NOMO-1 (cell line): Measurements from ENCODE around the gene HOXD9.

Source experiments
- DNase-seq, 2 experiments: peaks; one replicate each; lab custom pipeline; 2025; ENCODE audit not compliant: unreplicated experiment in 2 of 2; lab: John Stamatoyannopoulos, UW

Gene HOXD9

DNA sequence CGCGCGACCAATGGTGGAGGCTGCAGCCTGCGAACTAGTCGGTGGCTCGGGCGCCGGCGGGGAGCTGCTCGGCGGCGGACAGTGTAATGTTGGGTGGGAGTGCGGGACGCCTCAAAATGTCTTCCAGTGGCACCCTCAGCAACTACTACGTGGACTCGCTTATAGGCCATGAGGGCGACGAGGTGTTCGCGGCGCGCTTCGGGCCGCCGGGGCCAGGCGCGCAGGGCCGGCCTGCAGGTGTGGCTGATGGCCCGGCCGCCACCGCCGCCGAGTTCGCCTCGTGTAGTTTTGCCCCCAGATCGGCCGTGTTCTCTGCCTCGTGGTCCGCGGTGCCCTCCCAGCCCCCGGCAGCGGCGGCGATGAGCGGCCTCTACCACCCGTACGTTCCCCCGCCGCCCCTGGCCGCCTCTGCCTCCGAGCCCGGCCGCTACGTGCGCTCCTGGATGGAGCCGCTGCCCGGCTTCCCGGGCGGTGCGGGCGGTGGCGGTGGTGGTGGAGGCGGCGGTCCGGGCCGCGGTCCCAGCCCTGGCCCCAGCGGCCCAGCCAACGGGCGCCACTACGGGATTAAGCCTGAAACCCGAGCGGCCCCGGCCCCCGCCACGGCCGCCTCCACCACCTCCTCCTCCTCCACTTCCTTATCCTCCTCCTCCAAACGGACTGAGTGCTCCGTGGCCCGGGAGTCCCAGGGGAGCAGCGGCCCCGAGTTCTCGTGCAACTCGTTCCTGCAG is at the start of gene HOXD9:
Gene HOXD9, plus strand, starts transcription at position 37 of the 728 bp plus-strand sequence. Its CDS starts 50 bp downstream, at position 87.
- no peak for DNase-seq

DNA sequence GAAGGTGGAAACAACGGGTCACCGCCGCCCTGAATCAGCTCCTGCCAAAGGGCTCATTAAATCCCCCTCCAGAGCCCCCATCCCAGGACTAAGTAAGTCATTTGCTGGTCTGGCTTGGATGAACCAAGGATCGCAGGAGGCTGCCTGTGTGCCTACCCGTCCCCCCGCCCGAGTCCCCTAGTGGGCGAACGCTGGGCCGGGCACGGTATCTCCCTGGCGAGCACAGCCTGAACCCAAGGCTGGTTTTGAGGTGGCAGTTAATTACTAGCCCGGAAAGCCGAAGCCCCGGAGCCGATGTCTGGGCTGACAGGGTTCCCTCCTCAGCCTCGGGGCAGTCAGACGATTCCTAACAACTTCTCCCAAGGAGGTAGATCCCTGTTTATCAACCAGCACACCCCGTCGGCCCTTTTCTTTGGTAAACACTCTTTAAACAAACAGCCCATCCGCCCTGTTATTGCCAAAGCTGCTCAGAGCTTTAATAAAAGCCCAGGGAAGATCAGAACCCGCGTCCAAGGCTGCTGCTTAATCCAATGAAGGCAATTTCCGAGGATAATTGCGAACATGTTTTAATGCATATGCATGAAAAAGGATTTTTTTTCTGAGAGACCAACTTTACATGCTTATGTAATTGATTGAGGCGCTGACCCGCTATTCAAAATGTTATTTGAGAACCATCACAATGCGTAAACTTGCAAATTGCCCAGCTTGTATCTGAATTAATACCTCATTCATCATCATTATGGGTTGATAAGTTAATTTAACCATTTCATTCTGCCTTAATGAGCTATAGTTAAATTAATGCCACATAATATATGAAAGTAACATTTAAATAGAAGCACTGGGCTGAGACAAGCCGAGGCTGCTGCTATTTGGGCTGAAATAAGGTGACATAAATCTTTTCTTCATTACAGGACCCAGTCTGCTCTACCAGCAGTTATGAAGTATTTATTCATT is 49.3 kb upstream of the HOXD9 start:
- no peak for DNase-seq

DNA sequence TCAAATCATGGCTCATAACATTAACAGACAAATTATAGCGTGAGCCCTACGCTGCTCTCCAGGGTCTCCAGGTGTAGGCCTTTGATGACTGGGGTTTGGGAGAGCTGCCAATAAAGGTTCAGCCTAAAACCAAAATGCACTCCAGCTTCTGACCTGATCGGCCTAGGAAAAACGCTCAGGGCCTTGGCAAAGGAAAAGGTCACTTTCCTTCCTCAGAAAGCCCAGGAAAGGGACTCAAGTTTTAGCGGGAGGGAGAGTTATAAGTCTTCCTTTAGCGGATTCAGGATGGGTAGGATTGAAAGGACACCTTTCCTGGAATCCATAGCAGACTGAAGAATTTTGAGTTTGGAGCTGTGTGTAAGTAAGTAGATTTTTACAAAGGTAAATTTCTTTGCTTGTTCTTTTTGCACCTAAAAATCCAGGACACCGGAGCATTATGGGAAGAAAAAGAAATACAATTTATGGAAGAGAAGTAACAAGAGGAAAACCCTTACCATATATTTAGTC is 47.5 kb upstream of the HOXD9 start:
- no peak for DNase-seq

DNA sequence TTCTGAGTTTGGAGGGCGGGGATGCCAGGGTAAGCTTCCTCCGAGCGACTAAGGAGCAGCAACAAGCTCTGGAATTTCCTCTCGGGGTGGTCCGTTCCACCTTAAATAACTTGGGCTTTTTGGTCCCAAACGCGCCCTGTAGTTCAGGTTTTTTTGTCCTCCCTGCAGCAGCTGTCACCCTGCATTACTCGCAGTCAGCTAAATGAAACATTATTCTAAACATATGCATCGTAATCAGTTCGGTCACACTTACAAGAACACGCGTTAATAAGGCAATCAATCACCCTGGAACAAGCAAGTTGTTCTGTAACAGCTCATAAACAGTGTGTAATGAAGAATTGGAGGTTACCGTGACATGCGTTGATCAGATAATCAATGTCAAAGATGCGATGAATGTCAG is 47.0 kb upstream of the HOXD9 start:
- no peak for DNase-seq

DNA sequence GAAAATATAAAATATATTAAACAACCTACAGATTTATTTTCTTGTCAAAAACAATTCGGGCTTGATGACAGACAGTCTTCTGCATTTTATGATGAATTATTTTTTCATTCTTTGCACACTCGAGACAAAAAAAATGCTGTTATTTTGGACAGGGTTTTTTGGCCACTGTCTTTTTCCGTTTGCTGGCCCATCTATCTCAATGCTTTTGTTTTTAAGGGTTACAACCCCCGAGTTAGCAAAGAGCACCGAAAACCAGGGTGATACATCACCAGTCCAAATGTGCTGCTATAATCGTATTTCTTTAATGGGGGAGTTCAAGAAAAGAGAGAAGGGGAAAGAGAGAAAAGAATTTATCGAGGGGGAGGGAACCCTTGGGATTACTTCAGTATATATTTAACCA is 46.5 kb upstream of the HOXD9 start:
- DNase-seq: no peak

DNA sequence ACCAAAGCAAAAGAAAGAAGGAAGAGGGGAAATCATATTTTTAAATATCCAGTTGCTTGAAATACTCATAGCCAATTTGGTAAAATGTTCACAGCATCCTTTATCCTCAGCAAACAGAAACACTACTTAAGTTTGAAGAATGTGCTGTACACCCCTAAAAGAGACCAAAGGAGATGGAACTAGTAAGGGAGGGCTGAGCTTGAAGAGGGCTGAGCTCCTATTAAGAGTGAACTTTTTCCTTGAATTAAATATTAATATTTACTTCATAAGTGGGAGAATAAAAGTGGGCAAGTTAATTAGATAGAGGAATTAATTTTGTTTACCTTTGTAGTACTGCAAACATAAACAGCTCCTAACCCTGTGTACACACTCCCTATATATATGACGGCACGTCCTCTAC is 45.7 kb upstream of the HOXD9 start:
- no peak for DNase-seq

DNA sequence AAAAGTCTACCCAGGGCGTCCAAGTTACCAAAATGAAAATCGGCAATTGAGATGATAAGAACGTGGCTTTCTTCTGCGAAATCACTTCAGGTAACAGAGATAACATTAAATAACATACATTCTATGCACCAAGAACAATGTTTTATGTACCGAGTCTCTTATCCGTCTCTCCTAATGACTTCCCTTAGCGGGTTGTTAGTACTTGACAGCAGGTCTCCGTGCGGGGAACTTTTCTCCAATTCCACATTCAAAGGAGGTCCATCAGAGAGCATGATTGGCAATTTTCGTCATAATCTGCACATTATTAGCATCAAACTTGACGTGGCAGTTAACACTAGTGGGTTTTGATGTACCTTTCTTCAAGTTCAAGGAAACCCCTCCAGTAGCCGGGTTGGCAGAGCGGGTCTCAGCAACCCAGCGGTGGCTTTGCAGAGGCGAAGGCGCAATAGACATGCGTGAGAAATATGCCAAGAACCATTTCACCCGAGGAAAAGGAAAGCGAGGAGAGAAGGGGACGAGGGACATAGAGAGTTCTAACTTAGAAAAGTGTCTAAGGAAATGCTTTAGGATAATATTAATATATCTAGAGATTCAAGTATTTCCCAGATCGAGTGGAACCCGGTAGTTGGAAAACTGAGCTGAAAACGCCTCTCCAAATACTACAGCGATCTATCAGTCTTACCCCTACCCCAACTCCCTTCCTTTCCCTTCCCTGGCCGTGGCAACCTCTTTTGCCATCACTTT is 43.8 kb upstream of the HOXD9 start:
- DNase-seq: no peak

DNA sequence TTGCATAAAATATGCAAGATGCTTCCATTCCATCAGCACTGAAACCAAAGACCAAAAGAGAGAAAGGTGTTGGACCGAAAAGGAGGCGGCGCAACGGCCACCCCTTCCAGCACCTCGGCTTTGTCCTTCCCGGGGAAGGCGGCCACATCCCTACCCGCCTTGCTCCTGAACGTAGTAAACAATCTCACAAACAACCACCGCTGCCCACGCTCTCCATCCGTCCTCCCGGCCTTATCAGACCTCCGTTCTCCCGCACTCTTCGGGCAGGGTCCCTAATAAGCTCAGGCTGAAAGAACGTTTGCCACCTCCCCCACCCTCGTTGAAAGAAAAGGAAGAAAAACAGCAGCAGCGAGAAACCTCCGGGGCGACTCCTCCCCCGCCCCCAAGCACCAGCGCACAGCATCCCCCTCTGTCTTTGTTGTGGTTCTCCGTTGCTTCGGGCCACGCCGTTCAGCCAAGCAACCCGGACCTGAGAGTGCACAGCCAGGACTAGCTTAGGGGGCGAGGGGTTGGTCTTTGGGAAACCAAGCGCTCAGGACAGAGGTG is 43.2 kb upstream of the HOXD9 start:
- DNase-seq: no peak

DNA sequence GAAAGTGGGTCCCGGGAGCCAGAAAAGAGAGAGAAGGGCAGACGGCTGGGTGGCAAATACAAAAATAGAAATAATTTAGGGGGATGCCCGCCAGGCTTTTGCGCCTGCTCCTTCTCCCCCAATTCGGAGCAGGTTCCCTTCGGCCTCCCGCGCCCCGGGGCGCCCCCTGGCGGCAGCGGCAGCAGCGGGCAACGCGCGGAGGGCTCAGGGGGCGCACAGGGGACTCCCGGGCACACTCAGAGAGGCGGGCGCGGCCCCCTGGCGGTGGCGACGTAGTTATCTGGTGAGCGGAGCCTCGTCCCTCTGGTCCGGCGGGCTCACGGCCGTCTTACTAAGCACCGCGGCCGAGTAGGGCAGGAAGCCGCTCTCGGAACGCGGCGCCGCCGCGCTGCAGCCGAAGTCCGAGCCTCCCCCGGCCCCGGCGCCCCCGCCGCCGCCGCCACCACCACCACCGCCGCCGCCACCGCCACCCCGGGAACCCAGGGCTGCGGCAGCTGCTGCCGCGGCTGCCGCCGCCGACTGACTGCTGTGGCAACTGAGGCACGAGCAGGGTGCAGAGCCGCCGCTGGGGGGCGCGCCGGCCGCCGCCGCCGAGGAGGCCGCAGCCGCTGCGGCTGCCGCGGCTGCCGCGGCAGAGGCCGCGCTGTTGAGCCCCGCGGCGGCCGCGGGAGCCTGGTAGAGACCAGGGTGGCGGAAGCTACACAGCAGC is 42.5 kb upstream of the HOXD9 start:
- DNase-seq: no peak

DNA sequence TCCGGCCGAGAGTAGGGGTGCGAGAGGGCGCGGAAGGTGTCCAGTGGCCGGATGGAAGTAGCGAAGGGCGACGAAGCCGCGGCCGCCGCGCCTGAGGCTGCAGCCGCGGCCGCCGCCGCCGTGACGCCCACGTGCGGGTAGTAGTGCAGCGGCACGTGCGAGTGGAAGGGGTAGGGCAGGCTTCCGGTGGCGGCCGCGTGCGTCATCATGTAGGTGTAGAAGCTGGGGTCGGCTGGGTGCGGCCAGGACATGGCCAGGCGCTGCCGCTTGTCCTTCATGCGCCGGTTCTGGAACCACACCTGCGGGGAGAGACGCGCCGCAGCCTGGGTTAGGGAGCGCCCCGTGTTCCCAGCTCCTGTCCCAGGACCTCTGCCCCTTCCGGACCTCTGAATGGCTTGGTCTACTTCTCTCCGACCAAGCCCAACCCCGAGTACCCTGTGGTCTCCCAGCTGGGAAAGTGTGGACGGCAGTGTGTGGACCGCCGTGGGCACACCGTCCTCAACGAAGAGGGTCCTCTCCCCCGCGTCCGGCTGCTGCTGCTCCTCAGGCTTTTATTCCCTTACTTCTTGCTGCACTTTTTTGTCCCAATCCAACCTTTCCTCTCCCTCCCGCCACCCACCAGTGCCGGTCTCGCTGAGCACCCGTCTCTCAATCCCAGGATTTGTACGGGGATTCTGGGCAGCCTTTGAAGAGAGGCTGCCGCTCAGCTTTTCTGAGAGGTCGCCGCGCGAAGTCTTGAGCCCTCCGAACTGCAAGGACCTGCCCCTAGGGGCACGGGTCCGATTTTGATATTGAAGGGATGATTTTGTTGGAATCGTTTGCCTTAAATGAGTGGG is 41.8 kb upstream of the HOXD9 start:
- DNase-seq: no peak

DNA sequence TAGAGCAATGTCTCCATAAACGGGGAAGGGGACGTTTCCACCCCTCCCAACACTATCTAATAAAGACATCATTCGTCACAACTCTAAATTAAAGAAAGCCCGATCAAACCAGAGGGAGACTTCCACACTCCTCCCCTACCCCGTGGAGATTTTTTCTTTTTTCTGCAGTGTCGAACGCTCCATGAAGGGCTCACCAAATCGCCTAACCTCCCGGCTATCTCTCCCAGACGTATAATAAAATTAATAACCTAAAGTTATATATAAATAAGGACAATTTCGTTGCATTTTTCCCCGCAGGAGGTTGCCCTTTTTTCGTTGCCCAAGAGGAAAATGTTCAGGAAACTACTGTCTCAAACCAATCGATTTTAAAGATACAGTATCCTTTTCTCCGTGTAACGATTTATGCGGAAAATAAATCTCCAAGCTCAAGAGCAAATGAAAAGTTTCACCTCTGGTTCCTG is 41.1 kb upstream of the HOXD9 start:
- no peak for DNase-seq

DNA sequence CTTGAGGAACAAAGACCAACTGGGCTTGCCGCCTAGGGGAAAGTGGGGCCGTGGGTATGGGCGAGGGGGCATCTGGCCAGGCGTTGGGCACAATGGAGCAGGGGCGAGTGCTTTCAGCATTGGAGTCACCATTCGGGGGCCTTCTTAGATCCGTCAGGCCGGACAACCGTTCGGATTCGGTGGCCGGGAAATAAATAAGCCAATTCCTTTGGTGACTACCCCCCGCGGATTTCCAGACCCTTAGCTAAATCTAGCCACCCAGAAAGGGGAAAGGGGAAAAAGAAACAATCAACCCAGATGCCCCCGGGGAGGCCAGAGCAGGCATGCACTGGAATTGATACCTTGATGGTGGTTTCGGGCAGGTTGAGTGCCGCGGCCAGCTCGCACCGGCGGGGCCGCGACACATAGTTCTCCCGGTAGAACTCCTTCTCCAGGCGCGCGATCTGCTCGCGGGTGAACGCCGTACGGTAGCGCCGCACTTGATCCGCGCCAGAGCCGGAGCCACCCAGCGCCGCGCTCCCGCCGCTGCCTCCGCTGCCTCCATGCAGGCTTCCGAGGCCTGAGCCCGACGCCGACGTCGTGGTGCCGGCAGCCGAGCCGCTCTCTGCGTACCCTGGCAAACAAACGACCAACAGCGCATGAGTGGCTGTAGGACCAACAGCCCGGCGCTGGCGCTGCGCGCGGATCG is 40.5 kb upstream of the HOXD9 start:
- no peak for DNase-seq

DNA sequence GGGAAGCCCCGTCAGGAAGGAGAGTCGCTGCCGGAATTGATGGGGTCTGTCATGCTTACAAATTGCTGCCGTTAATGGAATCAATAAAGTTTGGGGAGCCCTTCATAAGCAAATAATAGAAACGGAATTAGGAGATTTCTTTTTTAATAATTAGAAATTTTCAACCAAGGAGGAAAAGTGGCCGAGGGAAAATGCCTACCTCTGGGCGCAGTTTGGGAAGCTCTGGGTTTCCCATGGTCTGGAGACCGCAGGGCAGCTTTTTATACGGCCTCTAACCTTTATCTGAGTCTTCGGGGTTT is 40.0 kb upstream of the HOXD9 start:
- DNase-seq: no peak

DNA sequence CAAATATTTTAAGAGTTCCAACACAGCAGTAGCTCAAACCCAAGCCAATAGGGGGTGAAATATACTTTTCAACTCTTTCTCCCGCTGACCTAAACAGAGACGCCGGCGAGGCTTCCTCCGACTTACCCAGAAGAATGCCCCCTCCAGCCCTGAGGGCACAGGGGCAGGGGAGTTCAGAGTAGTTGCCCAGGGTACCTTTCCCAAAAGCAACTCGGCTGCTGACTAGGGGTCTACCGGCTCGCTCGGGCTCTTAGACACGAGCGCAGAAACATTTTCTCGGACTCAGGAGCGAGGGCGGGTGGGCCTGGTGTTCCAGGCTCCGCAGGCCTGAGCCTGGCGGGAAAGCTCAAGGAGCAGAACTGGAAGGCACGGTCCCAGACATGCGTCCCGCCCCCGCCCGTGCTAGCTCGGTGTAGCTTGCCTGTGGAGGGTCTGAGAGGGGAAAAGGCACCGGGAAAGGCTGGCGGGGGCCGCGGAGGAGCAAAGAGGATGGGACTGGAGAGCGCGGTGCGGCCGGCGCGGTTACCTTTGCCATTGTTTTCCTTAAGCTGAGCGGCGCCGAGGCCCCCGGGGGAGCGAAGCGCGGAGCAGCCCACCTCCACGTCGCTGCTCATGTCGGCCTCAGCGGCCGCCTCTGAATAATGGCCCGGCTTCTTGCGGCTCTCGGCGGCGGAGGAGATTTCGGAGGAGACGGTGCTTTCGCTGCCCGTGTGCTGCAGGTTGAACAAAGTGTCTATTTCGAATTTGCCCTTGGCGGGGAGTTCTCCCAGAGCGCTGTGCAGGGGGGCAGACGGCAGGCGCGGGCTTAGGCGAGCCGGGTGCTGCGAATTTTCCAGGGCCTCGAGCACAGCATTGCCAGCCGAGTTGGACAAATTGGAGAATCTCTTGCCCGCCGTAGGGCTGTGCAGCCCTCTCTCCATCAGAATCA is 39.4 kb upstream of the HOXD9 start:
- no peak for DNase-seq

DNA sequence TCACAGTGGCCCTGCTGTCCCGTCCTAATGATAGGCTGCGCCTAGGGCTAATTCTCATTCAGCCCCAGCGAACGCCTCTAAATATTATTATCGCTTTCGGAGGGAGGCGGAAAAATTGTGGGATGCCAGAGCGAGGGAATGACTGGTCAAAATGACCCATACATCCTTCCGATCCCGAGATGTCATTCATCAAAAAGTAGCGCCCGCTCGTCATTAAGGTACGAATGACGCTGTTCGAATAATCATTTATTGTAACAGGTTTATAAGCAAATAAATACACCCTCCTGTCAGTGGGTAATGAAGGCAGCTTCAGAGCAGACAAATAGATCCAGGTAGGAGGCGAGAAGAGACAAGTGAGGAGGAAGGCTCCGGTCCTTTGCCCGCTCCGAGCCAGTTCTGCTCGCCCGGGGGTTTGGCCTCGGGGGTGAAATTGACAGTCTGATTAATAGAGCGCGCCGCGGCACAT is 38.7 kb upstream of the HOXD9 start, which contains the start of gene EVX2:
Gene EVX2, minus strand, starts transcription at position 167 of the 466 bp plus-strand sequence. CDS start 186 bp downstream, outside the sequence.
- no peak for DNase-seq

DNA sequence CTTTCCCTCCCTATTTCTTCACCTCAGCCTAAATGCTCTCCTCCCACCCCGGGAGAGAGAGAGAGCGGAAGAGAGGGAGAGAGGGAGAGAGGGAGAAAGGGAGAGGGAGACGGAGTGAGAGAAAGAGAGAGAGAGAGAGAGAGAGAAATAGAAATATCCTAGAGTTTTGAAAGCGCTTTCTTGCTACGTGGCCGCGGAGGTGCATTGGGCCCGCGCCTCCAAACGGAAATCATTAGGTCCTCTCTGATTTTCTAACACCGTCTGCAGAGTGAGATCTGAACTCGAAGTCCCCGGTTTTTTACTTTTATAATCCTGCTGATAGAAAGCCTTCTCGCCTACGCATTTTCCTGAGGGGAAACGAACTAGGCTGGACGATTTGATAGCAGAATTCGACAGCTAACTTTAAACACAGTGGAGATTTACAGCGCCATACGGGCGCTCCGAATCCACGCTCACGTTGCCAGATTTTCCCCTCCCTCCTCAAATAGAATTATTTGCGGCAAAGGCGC is 37.9 kb upstream of the HOXD9 start:
- DNase-seq: no peak

DNA sequence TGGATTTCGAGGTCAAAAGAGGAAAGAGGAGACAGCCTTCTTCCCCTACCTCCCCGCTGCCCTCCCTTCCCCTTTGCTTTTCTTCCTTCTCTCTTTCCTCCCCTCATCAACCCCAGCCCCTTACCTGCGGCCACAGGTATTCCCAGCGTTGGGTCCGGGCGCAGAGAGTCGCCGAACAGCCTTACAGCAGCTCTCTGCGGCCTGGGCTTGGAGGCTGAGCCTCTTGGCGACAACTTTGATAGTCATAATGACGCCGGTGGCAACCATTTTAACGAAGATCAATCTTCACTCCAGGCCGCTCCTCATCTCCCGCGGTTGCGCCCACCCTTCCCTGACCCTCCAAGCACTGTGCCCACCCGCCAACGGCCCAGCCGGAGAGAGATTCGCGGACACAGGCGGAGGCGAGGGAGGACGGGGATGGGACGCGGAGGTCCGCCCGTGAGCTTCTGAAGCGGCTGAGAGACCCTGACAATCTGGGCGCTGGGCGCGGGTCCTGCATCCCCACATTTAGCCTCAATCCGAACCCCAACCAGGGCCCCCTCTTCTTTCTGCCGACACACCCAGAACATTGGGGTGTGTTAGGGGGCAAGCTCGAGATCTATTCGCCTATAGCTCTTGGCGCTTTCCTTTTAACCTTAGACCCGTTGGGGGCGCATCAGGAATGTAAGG is 37.3 kb upstream of the HOXD9 start:
- no peak for DNase-seq
